ENCODE results near the gene RPRD1A.
A peak's percentile ranks its signal among the peaks of the same experiment; 100 is the strongest.
"Not testable (repeated sequence)": the region's sequence is repeated elsewhere in the genome, so short reads cannot be mapped to it uniquely, and the experiment has no call there.

RPRD1A gene, protein sequence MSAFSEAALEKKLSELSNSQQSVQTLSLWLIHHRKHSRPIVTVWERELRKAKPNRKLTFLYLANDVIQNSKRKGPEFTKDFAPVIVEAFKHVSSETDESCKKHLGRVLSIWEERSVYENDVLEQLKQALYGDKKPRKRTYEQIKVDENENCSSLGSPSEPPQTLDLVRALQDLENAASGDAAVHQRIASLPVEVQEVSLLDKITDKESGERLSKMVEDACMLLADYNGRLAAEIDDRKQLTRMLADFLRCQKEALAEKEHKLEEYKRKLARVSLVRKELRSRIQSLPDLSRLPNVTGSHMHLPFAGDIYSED

DNA sequence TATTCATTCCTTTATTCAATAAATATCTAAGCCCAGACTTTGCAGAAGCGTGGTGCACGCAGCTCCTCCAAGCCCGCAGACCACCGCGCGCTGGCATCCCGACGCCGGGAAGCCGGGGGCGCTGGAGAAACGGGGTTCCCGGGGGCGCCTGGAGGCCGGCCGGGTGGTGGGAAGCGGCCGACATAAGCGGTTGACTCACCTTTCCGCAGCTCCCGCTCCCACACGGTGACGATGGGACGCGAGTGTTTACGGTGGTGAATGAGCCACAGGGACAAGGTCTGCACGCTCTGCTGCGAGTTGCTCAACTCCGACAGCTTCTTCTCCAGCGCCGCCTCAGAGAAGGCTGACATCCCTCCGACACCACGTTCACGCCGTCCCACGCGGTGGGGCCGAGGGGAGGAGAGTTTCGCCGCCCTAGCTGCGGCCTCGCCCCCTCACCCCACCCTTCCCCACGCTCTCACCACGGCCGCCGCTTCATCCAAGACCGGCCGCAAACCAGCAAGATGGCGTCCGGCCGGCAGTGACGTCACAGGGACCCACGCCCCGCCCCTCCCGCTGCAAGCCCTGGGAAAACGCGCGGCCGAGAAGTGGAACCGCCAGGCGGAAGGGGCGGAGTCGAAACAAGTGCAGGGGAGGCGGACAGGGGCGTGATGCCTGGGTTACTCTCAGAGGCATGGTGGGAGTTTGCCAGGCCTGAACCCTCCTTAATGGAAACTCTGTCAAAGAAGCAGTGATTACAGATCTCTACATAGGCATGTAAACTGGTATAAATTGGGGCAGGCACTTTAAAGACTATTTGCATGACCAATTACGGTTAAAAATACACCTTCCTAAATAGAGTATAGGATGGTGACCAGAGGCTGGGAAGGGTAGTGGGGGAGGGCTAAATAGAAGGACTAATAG, at the start of gene RPRD1A:
TSS of gene RPRD1A (minus strand) at position 505 of the 903 bp plus-strand sequence. CDS start at position 350, 155 bp downstream.
- peak; percentile 95 for DNase-seq (ENCODE audit: low spot score)

- not testable (repeated sequence) for DNase-seq (ENCODE audit: low spot score)
Measured at GRCh38 chr18:36116771-36117170, 49.4 kb upstream of the RPRD1A start.

- no peak for DNase-seq (ENCODE audit: low spot score)
Measured at GRCh38 chr18:36114738-36115137, 47.4 kb upstream of the RPRD1A start.

GRCh38 chr18:36114251-36114650, 46.9 kb upstream of the RPRD1A start:
- DNase-seq (ENCODE audit: low spot score), result no peak

- DNase-seq (ENCODE audit: low spot score), result no peak
Measured at GRCh38 chr18:36112302-36112701, 44.9 kb upstream of the RPRD1A start.

- DNase-seq (ENCODE audit: low spot score), result no peak
Measured at GRCh38 chr18:36109737-36110136, 42.4 kb upstream of the RPRD1A start.

- no peak for DNase-seq (ENCODE audit: low spot score)
Measured at GRCh38 chr18:36108601-36109000, 41.2 kb upstream of the RPRD1A start.

GRCh38 chr18:36108196-36108595, 40.8 kb upstream of the RPRD1A start:
- DNase-seq (ENCODE audit: low spot score), result no peak

- DNase-seq (ENCODE audit: low spot score), result no peak
Measured at GRCh38 chr18:36107477-36107876, 40.1 kb upstream of the RPRD1A start.

GRCh38 chr18:36104749-36105148, 37.4 kb upstream of the RPRD1A start:
- DNase-seq (ENCODE audit: low spot score), result no peak

DNA sequence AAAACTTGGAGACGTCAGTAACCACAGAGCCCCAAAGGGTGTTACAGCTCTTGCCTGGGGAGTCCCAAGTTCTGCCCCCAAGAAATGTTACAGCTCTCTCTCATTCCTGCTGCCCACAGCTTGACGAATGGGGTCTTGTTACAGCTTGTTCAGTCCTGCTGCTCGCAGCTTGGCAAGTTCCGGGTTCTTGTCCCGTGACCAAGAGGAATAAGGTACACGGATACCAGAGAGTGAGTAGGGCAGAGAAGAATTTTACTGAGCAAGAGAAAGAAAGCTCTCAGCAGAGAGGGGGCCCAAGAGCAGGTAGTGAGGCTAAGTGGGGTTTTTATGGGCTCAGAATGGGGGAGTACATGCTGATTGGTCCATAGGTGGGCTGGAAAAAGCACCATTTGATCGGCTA, 34.6 kb upstream of the RPRD1A start:
- DNase-seq (ENCODE audit: low spot score), result no peak

DNA sequence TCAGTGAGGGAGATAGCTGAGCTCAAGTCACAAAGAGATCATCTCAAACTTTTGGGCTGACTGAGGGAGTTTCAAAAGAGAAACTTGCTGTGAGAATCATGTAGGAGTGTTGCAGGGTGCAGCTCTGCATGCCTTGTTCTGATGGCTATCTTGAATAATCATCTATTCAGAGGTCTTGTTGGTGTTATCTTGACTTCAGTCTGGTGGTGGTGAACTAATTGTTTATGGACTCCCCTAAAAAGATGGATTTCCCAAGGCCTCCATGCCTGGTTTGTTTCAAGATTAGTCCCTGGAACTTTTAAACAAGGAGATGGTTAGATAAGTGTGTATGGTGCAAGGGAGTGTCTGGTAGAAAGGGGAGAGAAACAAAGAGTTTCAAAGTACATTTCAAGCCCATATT, 32.0 kb upstream of the RPRD1A start:
- DNase-seq (ENCODE audit: low spot score), result no peak

DNA sequence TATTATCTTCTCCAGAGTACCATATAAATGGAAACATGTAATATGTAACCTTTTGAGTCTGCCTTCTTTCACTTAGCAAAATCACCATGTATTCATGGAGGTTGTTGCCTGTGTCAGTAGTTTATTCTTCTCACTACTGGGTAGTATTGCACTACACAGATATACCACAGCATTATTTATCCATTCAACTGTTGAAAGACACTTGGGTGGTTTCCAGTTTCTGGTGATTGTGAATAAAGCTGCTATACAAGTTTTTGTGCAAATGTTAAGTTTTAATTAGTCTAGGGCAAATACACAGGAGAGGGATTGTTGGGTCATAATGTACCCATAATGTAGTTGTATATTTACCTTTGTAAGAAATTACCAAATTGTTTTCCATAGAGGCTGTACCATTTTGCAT, 29.6 kb upstream of the RPRD1A start:
- DNase-seq (ENCODE audit: low spot score), result no peak

DNA sequence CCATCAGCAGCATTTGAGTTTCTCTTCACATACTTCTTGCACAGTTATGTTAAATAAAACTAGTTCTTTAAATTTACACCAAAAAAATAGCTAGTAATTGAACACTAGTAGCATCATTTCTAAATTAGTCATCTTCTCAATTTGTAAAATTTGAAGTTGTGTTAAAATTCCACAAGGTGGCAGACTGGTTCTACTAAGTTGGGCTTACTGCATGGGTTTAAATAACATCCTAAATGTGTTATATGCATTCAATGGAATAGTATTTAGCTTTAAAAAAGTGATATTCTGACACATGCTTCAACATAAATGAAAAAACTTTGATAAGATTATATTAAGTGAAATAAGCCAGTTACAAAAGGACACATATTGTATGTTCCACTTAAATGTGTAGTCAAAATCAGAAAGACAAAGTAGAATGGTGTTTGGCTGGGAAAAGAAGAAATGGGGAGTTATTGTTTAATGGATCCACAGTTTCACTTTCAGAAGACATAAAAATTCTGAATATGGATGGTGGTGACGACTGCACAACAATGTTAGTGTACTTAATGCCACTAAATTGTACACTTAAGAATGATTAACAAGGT, 28.7 kb upstream of the RPRD1A start:
- DNase-seq (ENCODE audit: low spot score), result peak; percentile 16

GRCh38 chr18:36094431-36094830, 27.1 kb upstream of the RPRD1A start:
- DNase-seq (ENCODE audit: low spot score), result no peak

- not testable (repeated sequence) for DNase-seq (ENCODE audit: low spot score)
Measured at GRCh38 chr18:36092116-36092515, 24.8 kb upstream of the RPRD1A start.

DNA sequence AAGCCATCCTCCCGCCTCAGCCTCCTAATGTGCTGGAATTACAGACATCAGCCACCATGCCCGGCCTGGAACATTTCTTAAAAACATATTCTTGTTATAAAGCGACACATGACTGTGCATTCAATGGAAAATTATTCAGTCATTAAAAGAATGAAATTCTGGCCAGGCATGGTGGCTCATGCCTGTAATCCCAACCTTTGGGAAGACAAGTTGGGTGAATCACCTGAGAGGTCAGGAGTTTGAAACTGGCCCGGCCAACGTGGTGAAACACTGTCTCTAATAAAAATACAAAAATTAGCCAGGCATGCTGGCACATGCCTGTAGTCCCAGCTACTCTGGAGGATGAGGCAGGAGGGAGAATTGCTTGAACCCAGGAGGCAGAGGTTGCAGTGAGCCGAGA, 21.6 kb upstream of the RPRD1A start:
- DNase-seq (ENCODE audit: low spot score), result no peak

- no peak for DNase-seq (ENCODE audit: low spot score)
Measured at GRCh38 chr18:36088256-36088655, 20.9 kb upstream of the RPRD1A start.

DNA sequence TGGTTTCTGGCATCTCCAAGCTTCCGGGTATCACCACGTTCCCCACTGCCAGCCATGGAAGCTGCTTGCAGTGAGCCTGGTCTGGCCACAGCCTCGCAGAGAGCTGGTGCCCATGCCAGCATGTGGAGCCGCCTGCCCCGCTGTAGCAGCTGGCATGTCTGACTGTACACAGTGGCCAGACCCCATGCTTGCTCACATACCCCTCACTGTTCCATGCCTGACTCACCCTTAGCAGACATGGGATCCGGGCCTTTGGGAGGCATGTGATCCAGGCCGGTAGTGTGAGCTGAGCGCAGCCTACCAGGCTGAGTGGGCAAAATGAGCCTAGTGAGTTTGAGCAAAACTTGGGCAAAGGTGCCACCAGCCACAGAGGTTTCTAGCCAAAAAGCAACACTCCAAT, 18.8 kb upstream of the RPRD1A start:
- DNase-seq (ENCODE audit: low spot score), result no peak

GRCh38 chr18:36085195-36085594, 17.8 kb upstream of the RPRD1A start:
- no peak for DNase-seq (ENCODE audit: low spot score)

DNA sequence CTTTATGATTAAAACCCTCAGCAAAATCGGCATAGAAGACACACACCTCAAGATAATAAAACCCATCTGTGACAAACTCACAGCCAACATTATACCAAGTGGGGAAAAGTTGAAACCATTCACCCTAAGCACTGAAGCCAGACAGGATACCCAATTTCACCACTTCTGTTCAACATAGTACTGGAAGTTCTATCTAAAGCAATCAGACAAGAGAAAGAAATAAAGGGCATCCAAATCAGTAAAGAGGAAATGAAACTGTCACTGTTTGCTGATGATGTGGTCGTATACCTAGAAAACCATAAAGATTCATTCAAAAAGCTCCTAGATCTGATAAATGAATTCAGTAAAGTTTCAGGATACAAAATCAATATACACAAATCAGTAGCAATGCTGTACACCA, 16.4 kb upstream of the RPRD1A start:
- DNase-seq (ENCODE audit: low spot score), result no peak

DNA sequence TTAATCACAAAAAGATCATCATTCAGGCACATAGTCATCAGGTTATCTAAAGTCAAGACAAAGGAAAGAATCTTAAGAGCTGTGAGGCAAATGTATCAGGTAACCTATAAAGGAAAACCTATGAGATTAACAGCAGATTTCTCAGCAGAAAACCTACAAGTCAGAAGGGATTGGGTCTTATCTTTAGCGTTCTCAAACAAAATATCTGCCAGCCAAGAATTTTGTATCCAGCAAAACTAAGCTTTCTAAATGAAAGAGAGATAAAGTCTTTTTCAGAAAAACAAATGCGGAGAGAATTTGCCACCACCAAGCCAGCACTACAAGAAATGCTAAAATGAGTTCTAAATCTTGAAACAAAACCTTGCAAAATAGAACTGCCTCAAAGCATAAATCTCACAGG, 13.8 kb upstream of the RPRD1A start:
- not testable (repeated sequence) for DNase-seq (ENCODE audit: low spot score)
